HEK293T (cell line): Measurements from ENCODE around the gene GJD4.

Source experiments
- ARNT ChIP-seq: fragments of 450-650 bp; IDR thresholded peaks from 2 replicates; pipeline ENCODE4 v1.6.1; 2017; ENCODE audit warnings: mild to moderate bottlenecking
- BHLHE40 ChIP-seq: fragments of 450-650 bp; IDR thresholded peaks from 2 replicates; pipeline ENCODE4 v1.6.1; 2016; ENCODE audit warnings: mild to moderate bottlenecking, moderate library complexity, borderline replicate concordance
- ELF4 ChIP-seq: fragments of 450-650 bp; IDR thresholded peaks from 2 replicates; pipeline ENCODE4 v1.6.1; 2017; ENCODE audit warnings: antibody characterized with exemption
- FOXA1 ChIP-seq: fragments of 450-650 bp; IDR thresholded peaks from 2 replicates; pipeline ENCODE4 v1.6.1; 2016; ENCODE audit warnings: mild to moderate bottlenecking
- FOXK2 ChIP-seq: fragments of 450-650 bp; IDR thresholded peaks from 2 replicates; pipeline ENCODE4 v1.6.1; 2016; ENCODE audit warnings: mild to moderate bottlenecking
- FOXM1 ChIP-seq: fragments of 450-650 bp; IDR thresholded peaks from 2 replicates; pipeline ENCODE4 v1.6.1; 2017; ENCODE audit warnings: mild to moderate bottlenecking, borderline replicate concordance
- NFRKB ChIP-seq: fragments of 450-650 bp; IDR thresholded peaks from 2 replicates; pipeline ENCODE4 v1.6.1; 2016; ENCODE audit warnings: mild to moderate bottlenecking, moderate library complexity
- PKNOX1 ChIP-seq: fragments of 450-650 bp; IDR thresholded peaks from 2 replicates; pipeline ENCODE4 v1.6.1; 2016
- SP1 ChIP-seq: fragments of 450-650 bp; IDR thresholded peaks from 2 replicates; pipeline ENCODE4 v1.6.1; 2017
- TARDBP ChIP-seq: fragments of 450-650 bp; IDR thresholded peaks from 2 replicates; pipeline ENCODE4 v1.6.1; 2016

DNA sequence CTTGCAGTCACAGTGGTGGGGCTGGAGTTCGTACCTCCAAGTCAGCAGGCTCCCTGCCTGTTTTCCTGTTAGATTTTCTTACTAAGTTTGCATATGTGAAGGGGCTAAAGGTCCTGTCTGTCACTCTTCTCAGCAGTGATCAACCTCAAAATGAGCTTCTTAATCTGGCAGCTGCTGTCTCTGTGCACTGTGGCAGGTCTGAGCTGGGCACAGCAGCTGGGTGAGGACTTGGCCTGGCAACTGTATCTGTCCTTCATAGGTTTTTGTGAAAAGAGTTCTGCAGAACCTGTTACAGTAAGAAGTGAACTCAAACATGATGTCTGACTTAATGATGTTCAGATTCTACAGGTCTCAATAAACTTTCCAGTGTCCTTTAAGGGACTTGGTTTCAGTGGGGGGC, 31.3 kb upstream of the GJD4 start:
- TF ChIP-seq ARNT (no peak), NFRKB (no peak), FOXK2 (no peak), ELF4 (no peak), BHLHE40 (no peak), TARDBP (no peak), FOXA1 (no peak), SP1 (no peak), PKNOX1 (no peak), FOXM1 (no peak)
